Common myeloid progenitor, CD34-positive (primary cell): ENCODE data around the gene PPP1R13B.

ENCODE experiments used
- CTCF ChIA-PET: fragments of 350-600 bp; sonication (Branson Sonifier 250); formaldehyde crosslinking; loops from one replicate; lab custom pipeline; 2021; ENCODE audit warnings: antibody characterized with exemption; lab: Charles Lee
- POLR2A ChIA-PET: fragments of 350-600 bp; sonication (Branson Sonifier 250); formaldehyde crosslinking; loops from one replicate; lab custom pipeline; 2021; ENCODE audit warnings: antibody characterized with exemption; lab: Charles Lee
- DNase-seq, 3 donors: peaks; one replicate each; pipeline versions ENCODE4 v3.0.0 to v3.0.0-alpha.2; 2013
- H3K27ac ChIP-seq, 2 experiments: 1 replicate in 1 of 2; 2 replicates in 1 of 2; pipeline ENCODE4 v1.7.0; 2013; ENCODE audit warnings: inconsistent platforms in 2 of 2, low read length in 2 of 2, mild to moderate bottlenecking in 2 of 2, low read depth in 1 of 2, moderate library complexity in 1 of 2; ENCODE audit not compliant: severe bottlenecking in 2 of 2, insufficient read depth in 1 of 2, poor library complexity in 1 of 2
- H3K27me3 ChIP-seq, 5 experiments: replicated peaks in 2 of 5; 1 replicate in 3 of 5; 2 replicates in 2 of 5; pipeline versions ENCODE4 v1.6.1 to v1.7.0; 2013; ENCODE audit warnings: low read length in 4 of 5, mild to moderate bottlenecking in 2 of 5, moderate library complexity in 2 of 5, inconsistent platforms in 1 of 5; ENCODE audit not compliant: insufficient read depth in 5 of 5, control insufficient read depth in 4 of 5
- H3K36me3 ChIP-seq, 4 experiments: 1 replicate in 2 of 4; 2 replicates in 2 of 4; pipeline versions ENCODE4 v1.6.1 to v1.7.0; 2013; ENCODE audit warnings: low read length in 3 of 4, control low read depth in 1 of 4, mild to moderate bottlenecking in 1 of 4; ENCODE audit not compliant: control insufficient read depth in 4 of 4, insufficient read depth in 4 of 4
- H3K4me1 ChIP-seq, 4 experiments: 1 replicate in 3 of 4; 2 replicates in 1 of 4; pipeline versions ENCODE4 v1.6.1 to v1.7.1; 2013; ENCODE audit warnings: low read length in 3 of 4, mild to moderate bottlenecking in 3 of 4, control low read depth in 1 of 4, inconsistent platforms in 1 of 4, moderate library complexity in 1 of 4; ENCODE audit not compliant: control insufficient read depth in 4 of 4, insufficient read depth in 4 of 4; ENCODE audit errors: control extremely low read depth in 1 of 4
- H3K4me3 ChIP-seq, 7 experiments: 1 replicate in 4 of 7; 2 replicates in 3 of 7; pipeline versions ENCODE4 v1.5.1 to v1.7.0; 2013; ENCODE audit warnings: mild to moderate bottlenecking in 7 of 7, low read length in 6 of 7, moderate library complexity in 6 of 7, inconsistent platforms in 2 of 7, low read depth in 2 of 7, control low read depth in 1 of 7; ENCODE audit not compliant: insufficient read depth in 4 of 7, control insufficient read depth in 1 of 7; ENCODE audit errors: extremely low read depth in 1 of 7
- H3K9me3 ChIP-seq, 5 experiments: 1 replicate in 4 of 5; 2 replicates in 1 of 5; pipeline versions ENCODE4 v1.6.1 to v1.7.1; 2013; ENCODE audit warnings: low read length in 4 of 5, mild to moderate bottlenecking in 2 of 5, inconsistent platforms in 1 of 5, low read depth in 1 of 5, moderate library complexity in 1 of 5; ENCODE audit not compliant: control insufficient read depth in 4 of 5, insufficient read depth in 2 of 5; ENCODE audit errors: control extremely low read depth in 1 of 5
- WGBS: methylation state at CpG from one replicate; pipeline ENCODE4 v1.1.5; 2013; ENCODE audit not compliant: insufficient coverage; 5-methylcytosine and 5-hydroxymethylcytosine counted together

PPP1R13B gene

GRCh38 chr14:103763730-103764488 is 83.5 kb downstream of the PPP1R13B start:
- Histone ChIP-seq H3K9me3 (no peaks in the 10 kb centered on the region), H3K36me3 (no peaks in the 10 kb centered on the region), H3K4me3 (no peak overlapping the region), H3K4me1 (no peaks in the 10 kb centered on the region), H3K27ac (no peak overlapping the region), H3K27me3 (no peaks in the 10 kb centered on the region)
- no CpG with 5 or more reads among the region's 5 CpGs for WGBS
- POLR2A ChIA-PET, result no interaction called here
- CTCF ChIA-PET, result no interaction called here
- no peak for DNase-seq

DNA sequence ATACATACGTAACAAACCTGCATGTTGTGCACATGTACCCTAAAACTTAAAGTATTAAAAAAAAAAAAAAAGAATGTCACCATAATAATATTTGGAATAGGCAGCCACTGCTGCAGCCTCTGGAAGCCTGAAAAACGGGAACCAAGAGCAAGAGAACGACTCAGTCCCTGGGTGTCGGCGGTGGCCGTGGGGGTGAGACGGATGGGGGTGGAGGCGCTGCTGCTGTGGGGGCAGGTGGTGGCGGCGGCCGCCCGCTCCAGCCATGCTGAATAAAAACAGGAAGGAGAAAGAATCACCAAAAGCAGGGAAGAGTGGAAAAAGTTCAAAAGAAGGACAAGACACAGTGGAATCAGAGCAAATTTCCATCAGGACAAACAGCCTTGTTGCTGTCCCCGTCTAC is 84.8 kb downstream of the PPP1R13B start:
- ChIA-PET CTCF (no interaction called here), POLR2A (no interaction called here)
- peak in 1 of 3 donors; percentile 20 for DNase-seq
- Histone ChIP-seq H3K27me3 (no peaks in the 10 kb centered on the region), H3K9me3 (no peaks in the 10 kb centered on the region), H3K36me3 (no peaks in the 10 kb centered on the region), H3K4me1 (no peaks in the 10 kb centered on the region), H3K27ac (no peak overlapping the region), H3K4me3 (no peak overlapping the region)
- WGBS, result 80% methylated on average over 11 of the region's 13 CpGs

DNA sequence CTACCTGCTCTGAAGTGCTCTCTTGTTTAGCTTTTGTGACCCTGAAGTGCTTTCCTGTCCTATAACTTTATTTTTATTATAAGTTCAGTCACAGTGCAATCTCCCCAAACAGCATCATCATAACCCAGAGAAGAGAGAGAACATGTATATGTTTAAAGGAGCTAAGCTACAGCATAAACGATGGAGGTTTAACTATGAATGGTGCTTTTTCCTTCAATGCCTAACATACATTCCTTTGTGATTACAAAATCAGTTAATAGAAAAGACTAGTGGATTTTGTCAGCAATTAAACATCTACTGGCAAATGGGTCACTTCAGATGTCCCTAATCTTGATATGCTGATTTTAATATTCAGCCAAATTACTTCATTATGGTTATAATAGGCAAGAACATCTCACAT is 85.3 kb downstream of the PPP1R13B start:
- WGBS, result no CpG with 5 or more reads among the region's 1 CpG
- CTCF ChIA-PET, result no interaction called here
- no peaks in the 10 kb centered on the region for H3K9me3 ChIP-seq
- no peaks in the 10 kb centered on the region for H3K27me3 ChIP-seq
- POLR2A ChIA-PET, result no interaction called here
- DNase-seq, result no peak
- H3K27ac ChIP-seq, result no peak overlapping the region
- H3K36me3 ChIP-seq, result no peaks in the 10 kb centered on the region
- H3K4me3 ChIP-seq, result no peak overlapping the region
- no peaks in the 10 kb centered on the region for H3K4me1 ChIP-seq

DNA sequence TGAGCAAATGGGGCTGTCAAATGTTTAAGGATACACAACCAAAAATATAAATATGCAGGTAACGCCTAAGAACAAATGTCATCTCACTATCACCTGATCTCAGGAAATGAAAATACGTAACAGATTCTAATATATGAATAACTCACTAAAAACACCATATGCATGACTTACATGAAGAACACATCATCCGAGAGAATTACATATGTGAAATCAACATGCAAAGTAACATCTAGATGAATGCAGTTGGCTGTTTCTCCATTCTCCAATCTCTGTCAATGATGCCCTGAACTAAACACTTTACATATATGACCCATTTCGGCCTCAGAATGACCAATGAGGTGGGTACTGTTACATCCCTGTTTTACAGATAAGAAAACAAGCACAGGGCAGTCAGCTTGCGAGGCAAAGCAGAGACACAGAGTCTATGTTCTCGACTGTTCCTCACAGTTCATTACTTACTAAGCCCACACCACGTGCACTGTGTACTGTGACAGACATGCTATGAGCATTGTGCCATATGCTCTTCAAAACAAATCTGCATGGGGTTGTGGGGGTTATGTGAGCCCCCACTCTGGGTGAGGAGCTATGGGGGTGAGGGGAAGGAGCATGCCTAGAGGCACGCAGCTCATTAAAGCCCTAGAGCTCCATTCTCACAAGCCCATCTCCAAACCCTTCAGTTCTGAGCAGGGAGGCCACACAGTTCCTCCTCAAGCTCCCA is 89.2 kb downstream of the PPP1R13B start:
- 94% methylated on average over 5 of the region's 8 CpGs for WGBS

GRCh38 chr14:103755060-103755459 is 92.3 kb downstream of the PPP1R13B start:
- DNase-seq, result no peak
- POLR2A ChIA-PET, result no interaction called here
- Histone ChIP-seq H3K4me1 (no peaks in the 10 kb centered on the region), H3K27ac (no peak overlapping the region), H3K36me3 (no peaks in the 10 kb centered on the region), H3K4me3 (no peak overlapping the region), H3K27me3 (no peaks in the 10 kb centered on the region), H3K9me3 (no peaks in the 10 kb centered on the region)
- WGBS, result 93% methylated on average over 2 of the region's 6 CpGs
- CTCF ChIA-PET, result interaction anchor here (2.0 kb wide), 1 partner anchor 21 kb away, joined by 5 read pairs; no protein-coding TSS in a partner anchor

More for the DNA sequence above, 89.2 kb downstream of the PPP1R13B start:
- POLR2A ChIA-PET, result no interaction called here
- Histone ChIP-seq H3K27me3 (no peaks in the 10 kb centered on the region), H3K27ac (no peak overlapping the region), H3K4me1 (no peaks in the 10 kb centered on the region), H3K4me3 (no peak overlapping the region), H3K9me3 (no peaks in the 10 kb centered on the region), H3K36me3 (no peaks in the 10 kb centered on the region)
- CTCF ChIA-PET, result interaction anchor here (0.6 to 0.7 kb wide), 2 partner anchors 14 to 78 kb away, joined by 3 read pairs; no protein-coding TSS in a partner anchor
- no peak for DNase-seq

DNA sequence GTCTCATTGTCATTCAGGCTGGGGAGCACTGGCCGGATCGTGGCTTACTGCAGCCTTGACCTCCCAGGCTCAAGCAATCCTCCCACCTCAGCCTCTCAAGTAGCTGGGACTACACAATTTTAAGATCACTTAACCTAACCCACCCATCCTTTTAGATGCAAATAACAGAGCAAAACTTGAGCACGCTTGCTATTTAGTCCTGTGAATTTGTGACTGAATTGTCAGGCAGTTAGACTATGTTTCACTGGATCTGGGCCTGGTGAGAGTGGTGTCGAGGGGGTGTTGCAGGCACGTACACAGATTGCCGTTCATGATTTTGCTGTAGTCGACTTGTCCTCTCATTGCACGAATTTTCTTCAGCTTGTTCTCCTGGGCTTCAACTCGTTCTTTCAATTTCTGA is 93.6 kb downstream of the PPP1R13B start:
- no peaks in the 10 kb centered on the region for H3K36me3 ChIP-seq
- H3K27me3 ChIP-seq, result no peaks in the 10 kb centered on the region
- no peaks in the 10 kb centered on the region for H3K9me3 ChIP-seq
- DNase-seq, result no peak
- ChIA-PET CTCF (interaction anchor here (2.0 kb wide), 1 partner anchor 22 kb away, joined by 5 read pairs; no protein-coding TSS in a partner anchor), POLR2A (no interaction called here)
- H3K4me1 ChIP-seq, result peaks cover 0 to 4% (median 0%) of the 10 kb centered on the region in 4 experiments
- H3K4me3 ChIP-seq, result no peak overlapping the region
- H3K27ac ChIP-seq, result no peak overlapping the region
- WGBS, result 95% methylated on average over 8 of the region's 9 CpGs

DNA sequence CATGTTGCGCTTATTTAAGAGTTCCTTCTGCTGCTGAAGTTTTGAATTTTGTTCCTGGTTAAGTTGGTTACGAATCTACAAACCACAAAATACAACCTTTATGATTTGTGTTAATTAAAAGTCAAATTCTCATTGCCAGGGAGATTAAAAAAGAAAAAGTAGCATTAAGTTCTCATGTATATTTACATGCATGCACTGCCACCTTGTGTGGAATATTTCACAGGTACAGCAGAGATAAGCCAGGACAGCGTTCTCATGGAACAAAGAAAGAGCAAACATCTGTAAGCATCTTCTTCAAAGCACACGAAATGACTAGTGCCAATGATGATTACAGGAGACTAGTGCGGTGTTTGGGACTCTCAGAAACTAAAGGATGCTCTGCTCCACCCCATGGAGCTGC is 97.5 kb downstream of the PPP1R13B start:
- POLR2A ChIA-PET, result no interaction called here
- WGBS, result 86% methylated on average over 4 of the region's 5 CpGs

More for the DNA sequence above, 97.5 kb downstream of the PPP1R13B start:
- Histone ChIP-seq H3K27ac (no peak overlapping the region), H3K36me3 (no peaks in the 10 kb centered on the region), H3K27me3 (no peaks in the 10 kb centered on the region), H3K9me3 (no peaks in the 10 kb centered on the region), H3K4me1 (peaks cover 0 to 4% (median 0%) of the 10 kb centered on the region in 4 experiments), H3K4me3 (no peak overlapping the region)
- CTCF ChIA-PET, result interaction anchor here (0.7 kb wide), 1 partner anchor 178 kb away, joined by 3 read pairs; no protein-coding TSS in a partner anchor
- DNase-seq, result peak; percentile 27 to 54 (median 46)
